HG03066 (cell line): Measurements from ENCODE around the gene DEF6.
"Not testable (repeated sequence)": the region's sequence is repeated elsewhere in the genome, so short reads cannot be mapped to it uniquely, and the experiment has no call there.

ENCODE experiments used
- ATAC-seq: cut with Tn5 transposase; IDR thresholded peaks from one replicate; pipeline ENCODE4 v1.9.1; 2021; ENCODE audit warnings: low read depth; ENCODE audit not compliant: unreplicated experiment

Gene DEF6

GRCh38 chr6:35278708-35279107, 18.9 kb upstream of the DEF6 start:
- ATAC-seq, result no peak

- no peak for ATAC-seq
Observed at GRCh38 chr6:35280903-35281302, 16.7 kb upstream of the DEF6 start.

GRCh38 chr6:35282472-35282871, 15.1 kb upstream of the DEF6 start:
- ATAC-seq, result no peak

- ATAC-seq, result no peak
Observed at GRCh38 chr6:35283361-35283760, 14.3 kb upstream of the DEF6 start.

DNA sequence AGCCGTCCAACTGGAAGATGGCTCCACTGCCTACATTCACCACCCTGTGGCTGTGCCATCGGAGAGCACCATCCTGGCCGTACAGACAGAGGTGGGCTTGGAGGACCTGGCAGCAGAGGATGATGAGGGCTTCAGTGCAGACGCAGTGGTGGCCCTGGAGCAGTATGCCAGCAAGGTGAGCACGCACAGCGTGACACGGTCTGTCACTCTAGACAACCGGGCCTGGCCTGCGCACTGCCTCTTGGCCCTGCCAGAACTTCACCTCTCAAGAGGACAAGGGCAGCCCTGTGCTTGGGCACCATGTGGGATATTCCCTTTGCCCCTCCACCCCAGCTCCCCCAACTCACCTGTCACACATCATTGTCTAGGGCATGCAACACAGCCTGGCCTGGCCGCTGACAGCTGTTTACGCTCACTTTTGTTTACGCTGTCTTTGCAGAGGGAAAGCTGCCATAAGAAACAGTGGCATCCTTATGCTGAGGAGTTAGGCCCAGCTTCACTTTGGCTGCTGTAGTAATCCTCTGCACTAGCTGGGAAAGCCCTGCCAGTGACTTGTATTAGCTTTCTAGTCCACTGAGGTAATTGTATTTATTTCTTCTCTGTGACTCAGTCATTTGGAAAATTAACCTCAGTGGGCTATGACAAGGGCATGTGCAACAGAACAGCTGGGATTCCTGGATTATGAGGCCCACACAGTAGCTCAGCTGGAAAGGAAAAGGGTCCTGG, 9.8 kb upstream of the DEF6 start:
- no peak for ATAC-seq

- ATAC-seq, result no peak
Observed at GRCh38 chr6:35288834-35289233, 8.8 kb upstream of the DEF6 start.

DNA sequence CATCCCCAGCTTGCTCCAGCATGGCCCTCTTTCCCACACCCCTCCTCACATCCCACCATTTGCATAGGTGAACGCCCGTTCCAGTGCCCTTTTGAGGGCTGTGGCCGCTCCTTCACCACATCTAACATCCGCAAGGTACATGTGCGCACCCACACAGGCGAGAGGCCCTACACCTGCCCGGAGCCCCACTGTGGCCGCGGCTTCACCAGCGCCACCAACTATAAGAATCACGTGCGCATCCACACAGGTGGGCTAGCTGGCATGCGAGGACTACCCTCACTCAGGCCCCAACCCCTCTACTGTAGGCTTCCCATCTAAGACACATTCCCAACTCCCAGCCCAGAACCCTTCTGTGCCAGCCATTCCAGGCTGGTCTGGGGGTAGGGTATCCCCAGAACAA, 6.1 kb upstream of the DEF6 start:
- no peak for ATAC-seq

DNA sequence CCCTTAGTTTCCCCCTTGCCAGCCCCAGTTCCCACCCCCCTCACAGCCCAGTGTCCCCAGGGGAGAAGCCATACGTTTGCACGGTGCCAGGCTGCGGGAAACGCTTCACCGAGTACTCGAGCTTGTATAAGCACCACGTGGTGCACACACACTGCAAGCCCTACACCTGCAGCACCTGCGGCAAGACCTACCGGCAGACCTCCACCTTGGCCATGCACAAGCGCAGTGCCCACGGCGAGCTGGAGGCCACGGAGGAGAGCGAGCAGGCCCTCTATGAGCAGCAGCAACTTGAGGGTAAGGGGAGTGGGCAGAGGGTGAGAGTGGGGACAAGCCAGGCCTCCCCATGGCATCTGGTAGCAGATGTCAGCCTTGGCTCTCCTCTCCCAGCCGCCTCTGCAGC, 5.1 kb upstream of the DEF6 start:
- no peak for ATAC-seq

DNA sequence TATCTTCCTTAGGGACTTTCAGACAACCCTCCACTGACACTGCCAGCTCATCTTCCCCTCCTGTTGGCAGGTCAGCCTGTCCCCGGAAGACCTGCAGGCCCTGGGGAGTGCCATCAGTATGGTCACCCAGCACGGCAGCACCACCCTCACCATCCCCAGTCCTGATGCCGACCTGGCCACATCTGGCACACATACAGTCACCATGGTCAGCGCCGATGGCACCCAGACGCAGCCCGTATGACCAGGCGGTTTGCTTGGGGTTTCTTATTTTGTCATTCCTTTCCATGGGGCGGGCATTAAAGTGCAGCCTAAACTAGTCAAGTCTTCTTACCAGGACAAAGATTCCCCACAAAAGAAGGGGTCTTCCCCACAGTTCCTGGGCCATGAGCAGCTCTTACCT, 3.9 kb upstream of the DEF6 start:
- no peak for ATAC-seq

DNA sequence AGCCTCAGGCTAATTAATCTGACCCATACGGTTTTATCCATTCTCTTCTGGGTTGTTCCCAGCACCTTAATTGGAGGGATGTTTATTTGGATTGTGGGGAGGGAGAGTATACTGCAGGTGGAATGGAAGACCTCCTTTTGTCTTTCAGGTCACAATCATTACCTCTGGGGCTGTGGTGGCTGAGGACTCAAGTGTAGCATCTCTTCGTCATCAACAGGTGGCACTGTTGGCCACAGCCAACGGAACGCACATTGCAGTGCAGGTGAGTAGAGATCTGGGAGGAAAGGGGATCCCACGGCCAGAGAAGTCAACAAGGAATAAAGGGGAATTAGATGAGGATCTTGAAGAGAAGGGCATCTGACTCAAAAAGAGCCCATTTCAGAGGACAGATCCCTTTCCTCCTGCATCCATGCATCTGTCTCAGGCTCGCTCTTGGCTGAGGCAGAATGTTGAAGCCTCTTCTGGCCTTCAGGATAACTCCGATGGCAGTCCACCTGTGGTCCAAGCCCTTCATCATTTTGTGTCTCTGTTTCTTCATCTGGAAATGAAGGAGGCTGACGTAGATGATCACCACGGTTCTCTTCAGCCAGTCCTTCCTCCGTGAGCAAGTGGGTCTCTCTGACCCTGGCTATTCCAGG, 3.2 kb upstream of the DEF6 start:
- no peak for ATAC-seq

DNA sequence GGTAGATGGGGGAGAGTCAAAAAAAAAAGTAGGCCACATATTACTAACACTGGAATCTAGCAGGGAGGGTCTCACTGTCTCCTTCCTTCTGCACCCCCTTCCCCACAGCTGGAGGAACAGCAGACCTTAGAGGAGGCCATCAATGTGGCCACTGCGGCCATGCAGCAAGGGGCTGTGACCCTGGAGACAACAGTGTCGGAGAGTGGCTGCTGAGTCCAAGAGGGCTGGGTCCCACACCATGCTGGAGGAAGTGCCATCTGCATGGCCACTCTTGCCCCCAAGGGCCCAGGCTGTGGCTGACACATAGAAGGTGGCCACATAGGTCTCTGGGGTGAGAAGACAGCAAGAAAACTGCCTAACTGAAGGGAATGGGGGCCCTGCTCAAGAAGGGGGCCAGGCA, 2.6 kb upstream of the DEF6 start:
- ATAC-seq, result no peak

DNA sequence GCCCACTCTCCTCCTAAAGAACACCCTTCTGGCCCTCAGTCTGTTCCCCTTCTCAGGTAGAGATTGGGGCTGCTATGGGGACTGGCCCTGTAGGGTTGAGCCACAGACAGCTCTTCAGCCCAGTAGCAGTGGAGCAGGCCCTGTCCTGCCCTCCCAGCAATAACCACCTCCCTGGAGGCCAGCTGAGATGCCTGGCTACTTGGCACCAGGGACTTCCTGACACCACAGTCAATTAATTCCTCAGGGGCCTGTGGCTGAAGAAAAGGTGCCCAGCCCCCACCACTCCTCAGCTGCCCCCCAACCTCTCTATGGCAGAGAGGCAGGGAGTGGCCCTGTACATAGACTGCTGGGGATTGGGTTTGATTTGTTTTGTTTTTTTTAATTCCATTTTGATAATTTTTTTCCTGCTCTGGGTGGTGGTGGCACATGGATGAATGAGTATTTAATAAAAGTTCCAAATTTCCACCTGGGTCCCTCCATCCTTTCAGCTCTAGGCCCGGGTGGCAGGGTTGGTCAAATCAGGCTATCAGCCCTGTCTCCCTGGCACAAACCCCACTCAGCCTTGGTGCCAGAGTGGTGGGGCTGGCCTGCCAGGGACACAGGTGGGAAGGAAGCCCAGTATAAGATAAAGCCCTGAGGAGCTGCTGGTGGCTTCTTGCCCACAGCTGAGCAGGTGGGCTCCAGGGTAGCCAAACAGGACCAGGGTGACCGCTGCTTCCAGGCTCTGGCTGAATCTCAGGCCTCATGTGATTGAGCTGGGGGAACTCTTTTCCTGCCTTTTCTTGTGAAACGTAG, 1.9 kb upstream of the DEF6 start:
- ATAC-seq, result no peak

- ATAC-seq, result no peak
Observed at GRCh38 chr6:35296931-35297600, 552 bp upstream of the DEF6 start.

GRCh38 chr6:35298625-35299140, 1.1 kb downstream of the DEF6 start:
- ATAC-seq, result no peak

DNA sequence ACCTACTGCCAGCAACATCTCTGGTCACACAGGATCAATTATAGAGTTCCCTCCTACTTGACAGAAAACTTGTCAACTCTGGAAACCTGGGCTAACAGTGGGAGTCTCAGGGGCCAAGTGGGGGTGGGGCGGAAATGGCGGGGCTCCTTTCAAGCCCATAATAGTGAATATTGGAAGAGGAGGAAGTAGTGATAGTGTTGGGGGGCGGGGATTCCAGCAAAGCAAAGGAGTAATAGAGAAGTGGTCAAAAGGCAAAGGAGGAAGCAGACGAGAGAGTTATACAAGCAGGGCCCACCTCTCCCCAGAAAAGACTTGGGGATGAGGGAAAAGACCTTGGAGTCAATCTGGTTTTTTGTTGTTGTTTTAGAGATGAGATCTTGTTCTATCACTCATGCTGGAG, 2.1 kb downstream of the DEF6 start:
- ATAC-seq, result no peak

DNA sequence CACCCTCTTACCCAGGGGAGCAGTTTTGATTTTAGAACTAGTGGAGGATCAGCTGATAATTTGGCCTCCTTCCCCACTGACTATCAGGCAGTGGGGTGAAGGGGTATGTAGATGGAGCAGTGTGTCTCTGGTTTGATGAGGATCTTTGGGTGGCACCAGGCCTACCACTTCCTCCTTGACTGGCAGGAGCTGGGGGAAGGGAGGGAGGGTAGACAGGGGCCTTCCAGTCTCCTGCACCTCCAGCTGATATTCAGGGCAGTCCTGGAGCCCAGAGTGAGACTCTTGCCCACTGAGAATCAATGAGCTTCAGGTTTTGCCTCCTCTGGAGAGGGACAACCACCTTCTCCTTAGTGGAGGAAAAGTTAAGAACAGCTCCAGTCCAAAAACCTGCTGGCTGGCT, 3.2 kb downstream of the DEF6 start:
- no peak for ATAC-seq

GRCh38 chr6:35302604-35303241, 5.1 kb downstream of the DEF6 start:
- peak; percentile 67 for ATAC-seq

- no peak for ATAC-seq
Observed at GRCh38 chr6:35304299-35304698, 6.7 kb downstream of the DEF6 start.

DNA sequence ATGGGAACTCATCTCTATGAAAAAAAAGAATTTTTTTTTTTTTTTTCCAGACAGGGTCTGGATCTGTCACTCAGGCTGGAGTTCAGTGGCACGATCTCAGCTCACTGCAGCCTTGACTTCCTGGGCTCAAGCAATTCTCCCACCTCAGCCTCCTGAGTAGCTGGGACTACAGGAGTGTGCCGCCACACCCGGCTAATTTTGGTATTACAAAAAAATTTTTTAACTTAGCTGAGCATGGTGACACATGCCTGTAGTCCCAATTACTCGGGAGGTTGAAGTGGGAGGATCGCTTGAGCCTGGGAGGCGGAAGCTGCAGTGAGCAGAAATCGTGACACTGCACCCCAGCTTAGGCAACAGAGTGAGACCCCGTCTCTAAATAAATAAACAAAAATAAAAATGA, 7.5 kb downstream of the DEF6 start:
- ATAC-seq, result no peak

DNA sequence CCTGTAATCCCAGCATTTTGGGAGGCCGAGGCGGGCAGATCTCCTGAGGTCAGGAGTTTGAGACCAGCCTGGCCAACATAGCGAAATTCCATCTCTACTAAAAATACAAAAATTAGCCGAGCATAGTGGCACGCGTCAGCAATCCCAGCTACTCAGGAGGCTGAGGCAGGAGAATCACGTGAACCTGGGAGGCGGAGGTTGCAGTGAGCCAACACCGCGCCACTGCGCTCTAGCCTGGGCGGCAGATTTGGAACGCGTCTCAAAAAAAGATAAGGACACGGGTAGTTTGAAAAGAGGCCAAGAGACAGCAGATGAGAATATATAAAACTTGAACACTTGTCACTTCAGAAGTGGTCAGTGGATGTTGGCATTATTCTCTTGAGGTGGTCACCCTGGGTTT, 9.5 kb downstream of the DEF6 start:
- not testable (repeated sequence) for ATAC-seq
